ENCODE results near the gene ZP4. TPM values are rescaled to one million over a fixed set of nuclear protein-coding genes. Genes with fewer than 3 reads are reported as not detected.
A peak's percentile ranks its signal among the peaks of the same experiment; 100 is the strongest.

Gene ZP4
- total and polyA plus RNA-seq, 2 of the 4 experiments (the other 2 are of a cell fraction) = not detected

DNA sequence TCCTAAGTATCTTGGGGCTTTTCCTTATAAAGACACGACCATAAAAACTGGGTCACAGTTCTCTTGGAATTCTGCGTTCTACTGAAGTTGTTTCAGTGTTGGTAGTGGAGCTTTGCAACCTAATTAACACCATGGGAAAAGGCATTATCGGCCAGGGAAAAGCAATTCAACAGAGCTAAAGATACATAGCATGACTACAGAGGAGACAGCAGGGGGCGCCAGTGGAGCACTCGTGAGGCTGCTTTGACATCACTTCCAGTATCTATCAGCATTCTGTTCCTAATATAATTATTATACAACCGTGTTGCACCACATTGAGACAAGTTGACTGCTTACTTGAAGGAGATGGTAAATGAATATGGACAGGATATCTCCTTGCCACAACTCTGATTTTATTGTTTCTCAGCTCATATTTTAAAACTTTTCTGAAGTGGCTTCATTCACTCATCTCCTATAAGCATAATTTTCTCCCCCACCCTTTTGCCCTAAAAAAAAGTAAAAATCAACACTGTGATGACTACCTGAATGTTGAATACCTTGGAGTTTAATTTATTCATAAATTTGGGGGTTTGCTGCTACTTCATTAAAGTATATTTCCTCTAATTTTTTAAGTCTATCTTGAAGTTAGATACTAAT, 39.4 kb downstream of the ZP4 start:
- no peak overlapping the region for H3K18ac ChIP-seq (ENCODE audit: low read depth, low read length)
- BruUV-seq (replicated peaks) = no TSS peak
- H2BK120ac ChIP-seq (ENCODE audit: low read depth, low read length) = no peak overlapping the region
- in situ Hi-C loops (cut with MboI; ENCODE audit: low sequenced_read_pairs) (no loop called here), dilution Hi-C loops (cut with HindIII; ENCODE audit: low sequenced_read_pairs, unreplicated experiment) (no loop called here), intact Hi-C loops (cut with micrococcal nuclease) (loop anchor here (1.0 to 10.0 kb wide), 3 partner anchors 563 to 1101 kb away; no protein-coding TSS in a partner anchor)
- H2AK9ac ChIP-seq (replicated peaks; ENCODE audit: low read depth, low read length, poor library complexity) = no peak overlapping the region
- no peak overlapping the region for H3K14ac ChIP-seq (replicated peaks; ENCODE audit: low read depth, low read length)
- no peak overlapping the region for H4K8ac ChIP-seq (ENCODE audit: low read depth in 2 of 2, low read length in 2 of 2)
- no peak overlapping the region for H2AFZ ChIP-seq (replicated peaks; ENCODE audit: low read length, poor library complexity)
- H3K4me2 ChIP-seq (ENCODE audit: low read depth, low read length) = no peak overlapping the region
- H2BK15ac ChIP-seq (ENCODE audit: low read depth, low read length) = no peak overlapping the region
- no peaks in the 10 kb centered on the region for H3K4me1 ChIP-seq (ENCODE audit: control insufficient read depth, insufficient read depth, low read length)
- no peaks in the 10 kb centered on the region for H3K27me3 ChIP-seq (ENCODE audit: control insufficient read depth, insufficient read depth, low read length)
- no peaks in the 10 kb centered on the region for H3K9me3 ChIP-seq (ENCODE audit: control insufficient read depth, insufficient read depth, low read length)
- H4K20me1 ChIP-seq (ENCODE audit: insufficient read depth, low read length) = no peaks in the 10 kb centered on the region
- TF ChIP-seq RCOR1 (IDR thresholded peaks at IDR 0.05; ENCODE audit: insufficient replicate concordance, low read length) (no peak), RAD21 (IDR thresholded peaks at IDR 0.05; ENCODE audit: low read length) (peak; percentile 69), CHD1 (IDR thresholded peaks at IDR 0.05; ENCODE audit: low read depth, low read length) (no peak), MAZ (IDR thresholded peaks at IDR 0.05; ENCODE audit: borderline replicate concordance, low read depth, low read length) (no peak), POLR2A (IDR thresholded peaks at IDR 0.05; ENCODE audit: low read depth, low read length) (no peak), SMC3 (IDR thresholded peaks at IDR 0.05; ENCODE audit: low read depth, low read length) (peak; percentile 63), BHLHE40 (IDR thresholded peaks at IDR 0.05; ENCODE audit: low read depth, low read length) (no peak), NFE2L2 (IDR thresholded peaks at IDR 0.05; ENCODE audit: low read depth, low read length) (no peak)
- TF ChIP-seq, protein P1, sequence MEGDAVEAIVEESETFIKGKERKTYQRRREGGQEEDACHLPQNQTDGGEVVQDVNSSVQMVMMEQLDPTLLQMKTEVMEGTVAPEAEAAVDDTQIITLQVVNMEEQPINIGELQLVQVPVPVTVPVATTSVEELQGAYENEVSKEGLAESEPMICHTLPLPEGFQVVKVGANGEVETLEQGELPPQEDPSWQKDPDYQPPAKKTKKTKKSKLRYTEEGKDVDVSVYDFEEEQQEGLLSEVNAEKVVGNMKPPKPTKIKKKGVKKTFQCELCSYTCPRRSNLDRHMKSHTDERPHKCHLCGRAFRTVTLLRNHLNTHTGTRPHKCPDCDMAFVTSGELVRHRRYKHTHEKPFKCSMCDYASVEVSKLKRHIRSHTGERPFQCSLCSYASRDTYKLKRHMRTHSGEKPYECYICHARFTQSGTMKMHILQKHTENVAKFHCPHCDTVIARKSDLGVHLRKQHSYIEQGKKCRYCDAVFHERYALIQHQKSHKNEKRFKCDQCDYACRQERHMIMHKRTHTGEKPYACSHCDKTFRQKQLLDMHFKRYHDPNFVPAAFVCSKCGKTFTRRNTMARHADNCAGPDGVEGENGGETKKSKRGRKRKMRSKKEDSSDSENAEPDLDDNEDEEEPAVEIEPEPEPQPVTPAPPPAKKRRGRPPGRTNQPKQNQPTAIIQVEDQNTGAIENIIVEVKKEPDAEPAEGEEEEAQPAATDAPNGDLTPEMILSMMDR (conservative IDR thresholded peaks at IDR 0.05; ENCODE audit: low read depth, low read length) = peak; percentile 63
- no peak overlapping the region for H2AK5ac ChIP-seq (ENCODE audit: low read depth, low read length)
- H3K9me1 ChIP-seq (ENCODE audit: insufficient read depth, low read length) = no peaks in the 10 kb centered on the region
- no peaks in the 10 kb centered on the region for H3K36me3 ChIP-seq (ENCODE audit: control insufficient read depth, insufficient read depth, low read length)
- ChIA-PET POLR2A (ENCODE audit: unreplicated experiment) (no interaction called here), CTCF (interaction anchor here (0.5 to 1.5 kb wide), 8 partner anchors 12 to 1994 kb away, joined by 3 to 12 read pairs (median 3); no protein-coding TSS in a partner anchor)
- H3K23ac ChIP-seq (ENCODE audit: low read depth, low read length) = no peak overlapping the region
- H3K9ac ChIP-seq (ENCODE audit: low read depth, low read length) = no peak overlapping the region
- no peak overlapping the region for H3K4me3 ChIP-seq (ENCODE audit: insufficient read depth, low read depth, low read length)
- no peak overlapping the region for H4K91ac ChIP-seq (ENCODE audit: insufficient read depth, low read depth, low read length)
- H2BK5ac ChIP-seq (ENCODE audit: low read depth, low read length, poor library complexity, severe bottlenecking) = no peak overlapping the region
- WGBS, 2 experiments (ENCODE audit: extremely low coverage in 2 of 2, insufficient read length in 1 of 2) = no CpG with 5 or more reads among the region's 6 CpGs
- H3K79me1 ChIP-seq (ENCODE audit: low read depth in 1 of 2, low read length in 2 of 2) = no peaks in the 10 kb centered on the region
- peak; percentile 35 for DNase-seq
- H3K4ac ChIP-seq (ENCODE audit: low read depth, low read length) = no peak overlapping the region
- H4K5ac ChIP-seq (ENCODE audit: low read depth, low read length) = no peak overlapping the region
- ATAC-seq (ENCODE audit: low read depth) = peak; percentile 71
- no peak overlapping the region for H3K27ac ChIP-seq (ENCODE audit: insufficient read depth, low read length)
- H3K56ac ChIP-seq (ENCODE audit: extremely low read depth, insufficient read depth, low read length) = no peak overlapping the region
- H2BK20ac ChIP-seq (ENCODE audit: low read depth, low read length) = no peak overlapping the region

Measured in IMR-90 (cell line).